ENCODE measurements around the gene ZDHHC23.

Gene ZDHHC23

DNA sequence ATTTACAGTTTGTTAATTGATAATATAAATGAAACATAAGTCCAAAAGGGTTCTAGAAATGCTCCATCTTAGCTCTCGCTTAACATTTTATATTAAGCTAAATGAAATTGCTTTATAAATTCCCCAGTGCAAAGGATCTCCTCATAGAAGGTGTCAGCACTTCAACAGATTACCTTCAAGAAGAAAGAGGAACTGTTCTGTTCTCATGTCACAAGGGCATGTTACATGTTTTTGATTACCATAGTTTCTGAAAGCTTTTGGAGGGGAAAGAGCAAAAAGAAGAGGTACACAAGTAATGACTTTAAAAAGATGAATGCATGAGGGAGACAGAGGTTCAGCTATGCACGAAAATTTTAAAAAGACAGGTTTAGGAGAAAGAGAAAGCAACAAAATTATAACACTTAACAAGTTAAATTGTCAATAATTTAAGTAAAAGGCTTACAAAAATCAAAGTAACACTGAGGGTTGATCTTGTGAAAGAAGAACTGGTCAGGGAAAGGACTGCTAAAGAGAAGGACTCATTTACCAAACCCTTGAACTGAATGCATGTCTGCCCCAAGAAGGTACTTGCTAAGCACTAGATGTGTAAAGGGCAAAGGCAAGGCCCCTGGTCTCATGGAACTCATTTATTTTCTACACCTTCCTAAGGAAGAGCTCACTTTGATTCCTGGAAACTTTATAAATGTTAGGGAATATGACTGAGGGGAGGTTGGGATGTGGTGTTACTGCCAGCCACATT lies 63.4 kb downstream of the ZDHHC23 start:
- no peak for DNase-seq

Measured in DMS53 (cell line).